ENCODE measurements around the gene NGF. TPM values are rescaled to one million over a fixed set of nuclear protein-coding genes. Genes with fewer than 3 reads are reported as not detected.

Gene NGF
- total and polyA plus RNA-seq, 2 experiments from 2014 or later: 0.37 to 2.6 TPM

DNA sequence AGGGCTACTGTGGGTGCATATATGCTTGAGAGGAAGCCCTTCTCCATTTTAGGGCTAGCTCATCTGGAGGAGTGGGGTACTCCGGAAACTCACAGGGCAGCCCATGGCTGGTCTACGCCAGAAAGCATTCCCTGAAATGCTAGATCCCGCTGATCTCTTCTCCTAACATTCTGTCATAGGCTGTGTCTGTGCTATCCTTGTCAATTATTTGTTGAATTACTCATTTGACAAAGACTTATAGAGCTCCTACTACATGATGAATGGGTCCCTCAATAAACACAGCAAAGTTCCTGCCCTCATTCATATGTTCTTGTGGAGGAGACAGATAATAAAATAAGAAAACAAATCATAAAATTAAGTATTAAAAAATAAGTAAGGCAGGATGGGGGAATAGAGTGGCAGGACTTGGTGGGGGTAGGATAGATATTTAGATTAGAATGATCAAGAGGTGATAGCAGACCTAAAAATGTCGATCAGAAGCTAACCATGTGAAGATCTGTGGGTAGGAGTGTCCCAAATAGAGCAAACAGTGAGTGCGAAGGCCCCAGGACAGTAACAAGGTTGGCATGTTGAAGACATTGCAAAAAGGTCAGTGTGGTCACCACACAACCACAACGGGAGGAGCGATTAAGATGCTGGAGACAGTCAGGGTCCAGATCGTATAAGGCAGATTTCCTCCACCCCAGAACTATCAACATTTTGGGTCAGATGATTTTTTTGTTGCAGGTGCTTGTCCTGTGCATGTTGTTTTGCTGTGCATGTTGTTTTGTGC lies 13.2 kb downstream of the NGF start:
- H3K9me3 ChIP-seq (ENCODE audit: low read depth): no peaks in the 10 kb centered on the region
- H3K4me1 ChIP-seq (ENCODE audit: insufficient read depth): no peaks in the 10 kb centered on the region
- no peaks in the 10 kb centered on the region for H3K79me2 ChIP-seq
- no peak for DNase-seq (ENCODE audit: low spot score)
- H3K9me2 ChIP-seq (replicated peaks; ENCODE audit: insufficient read depth): no peaks in the 10 kb centered on the region
- H3K36me3 ChIP-seq (replicated peaks; ENCODE audit: insufficient read depth, low read depth): no peaks in the 10 kb centered on the region
- TF ChIP-seq, protein P1, sequence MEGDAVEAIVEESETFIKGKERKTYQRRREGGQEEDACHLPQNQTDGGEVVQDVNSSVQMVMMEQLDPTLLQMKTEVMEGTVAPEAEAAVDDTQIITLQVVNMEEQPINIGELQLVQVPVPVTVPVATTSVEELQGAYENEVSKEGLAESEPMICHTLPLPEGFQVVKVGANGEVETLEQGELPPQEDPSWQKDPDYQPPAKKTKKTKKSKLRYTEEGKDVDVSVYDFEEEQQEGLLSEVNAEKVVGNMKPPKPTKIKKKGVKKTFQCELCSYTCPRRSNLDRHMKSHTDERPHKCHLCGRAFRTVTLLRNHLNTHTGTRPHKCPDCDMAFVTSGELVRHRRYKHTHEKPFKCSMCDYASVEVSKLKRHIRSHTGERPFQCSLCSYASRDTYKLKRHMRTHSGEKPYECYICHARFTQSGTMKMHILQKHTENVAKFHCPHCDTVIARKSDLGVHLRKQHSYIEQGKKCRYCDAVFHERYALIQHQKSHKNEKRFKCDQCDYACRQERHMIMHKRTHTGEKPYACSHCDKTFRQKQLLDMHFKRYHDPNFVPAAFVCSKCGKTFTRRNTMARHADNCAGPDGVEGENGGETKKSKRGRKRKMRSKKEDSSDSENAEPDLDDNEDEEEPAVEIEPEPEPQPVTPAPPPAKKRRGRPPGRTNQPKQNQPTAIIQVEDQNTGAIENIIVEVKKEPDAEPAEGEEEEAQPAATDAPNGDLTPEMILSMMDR (IDR thresholded peaks at IDR 0.05; ENCODE audit: poor library complexity): no peak
- TF ChIP-seq EZH2phosphoT487 (IDR thresholded peaks at IDR 0.05; ENCODE audit: low read depth, severe bottlenecking, unreplicated experiment) (no peak), EZH2 (IDR thresholded peaks at IDR 0.05; ENCODE audit: borderline replicate concordance) (no peak)
- H3K27me3 ChIP-seq: no peaks in the 10 kb centered on the region
- H2AFZ ChIP-seq: no peak overlapping the region
- no peaks in the 10 kb centered on the region for H4K20me1 ChIP-seq (ENCODE audit: insufficient read depth, poor library complexity, severe bottlenecking)
- no peak overlapping the region for H3K4me3 ChIP-seq
- 99% methylated on average over 8 of the region's 8 CpGs for WGBS (ENCODE audit: low lambda C conversion rate, missing lambda C conversion rate)
- no peak overlapping the region for H3K4me2 ChIP-seq
- H3K27ac ChIP-seq: no peak overlapping the region

DNA sequence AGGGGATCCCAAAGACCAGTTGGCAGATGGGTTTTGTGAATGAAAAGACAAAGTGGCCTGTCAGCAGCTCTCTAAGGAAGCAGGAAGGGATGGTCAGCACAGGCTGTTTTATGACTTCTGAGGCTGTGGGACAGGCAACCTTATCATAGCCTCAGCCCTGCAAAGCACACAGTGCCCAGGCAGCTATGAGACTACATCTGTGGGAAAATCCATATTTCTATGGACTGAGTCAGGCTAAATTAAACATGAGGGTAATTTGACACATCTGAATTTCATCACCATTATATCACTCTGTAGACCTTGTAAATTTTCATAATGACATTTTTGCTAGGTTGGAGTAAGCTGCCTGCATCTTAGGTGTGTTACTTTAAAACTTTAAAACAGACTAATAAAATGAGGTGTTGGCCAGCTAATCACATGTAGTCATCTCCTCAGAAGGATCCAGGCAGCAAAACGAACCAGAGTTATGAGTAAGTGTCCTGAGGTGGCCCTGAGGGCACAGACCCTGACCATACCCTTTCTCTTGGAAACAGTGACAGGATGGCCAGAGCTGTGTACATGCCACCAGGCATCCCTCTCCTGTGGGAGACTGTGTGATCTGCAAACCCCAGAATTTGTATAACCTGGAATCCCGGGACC lies 14.6 kb downstream of the NGF start:
- H3K9me2 ChIP-seq (replicated peaks; ENCODE audit: insufficient read depth): no peaks in the 10 kb centered on the region
- 78% methylated on average over 2 of the region's 2 CpGs for WGBS (ENCODE audit: low lambda C conversion rate, missing lambda C conversion rate)
- H3K79me2 ChIP-seq: no peaks in the 10 kb centered on the region
- H3K4me1 ChIP-seq (ENCODE audit: insufficient read depth): no peaks in the 10 kb centered on the region
- TF ChIP-seq, protein P1 (IDR thresholded peaks at IDR 0.05; ENCODE audit: poor library complexity): no peak
- TF ChIP-seq EZH2 (IDR thresholded peaks at IDR 0.05; ENCODE audit: borderline replicate concordance): no peak
- TF ChIP-seq EZH2phosphoT487 (IDR thresholded peaks at IDR 0.05; ENCODE audit: low read depth, severe bottlenecking, unreplicated experiment): no peak
- DNase-seq (ENCODE audit: low spot score): peak; percentile 62
- H3K36me3 ChIP-seq (replicated peaks; ENCODE audit: insufficient read depth, low read depth): no peaks in the 10 kb centered on the region
- no peaks in the 10 kb centered on the region for H3K27me3 ChIP-seq
- no peak overlapping the region for H2AFZ ChIP-seq
- H4K20me1 ChIP-seq (ENCODE audit: insufficient read depth, poor library complexity, severe bottlenecking): no peaks in the 10 kb centered on the region
- H3K4me3 ChIP-seq: no peak overlapping the region
- no peaks in the 10 kb centered on the region for H3K9me3 ChIP-seq (ENCODE audit: low read depth)
- H3K27ac ChIP-seq: peak overlapping the region; percentile 69
- no peak overlapping the region for H3K4me2 ChIP-seq

DNA sequence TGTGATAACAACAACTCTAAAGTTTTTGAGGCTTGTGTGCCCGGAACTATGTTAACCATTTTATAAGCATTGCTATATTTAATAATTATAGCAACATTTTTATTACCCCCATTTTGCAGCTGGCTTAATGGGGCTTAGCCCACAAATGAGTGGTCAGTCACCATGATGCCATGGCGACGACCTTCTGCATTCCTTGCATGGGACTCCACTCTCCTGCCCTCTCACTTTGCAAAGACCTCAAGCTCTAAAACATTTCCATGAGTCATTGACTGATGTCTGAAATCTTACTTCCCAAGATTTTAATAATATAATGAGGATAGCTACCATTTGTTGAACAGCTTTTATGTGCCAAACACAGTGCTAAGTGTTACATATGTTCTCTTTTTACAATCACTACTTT lies 15.4 kb downstream of the NGF start:
- Histone ChIP-seq H3K9me3 (ENCODE audit: low read depth) (no peaks in the 10 kb centered on the region), H3K4me2 (no peak overlapping the region), H3K4me3 (no peak overlapping the region), H3K79me2 (no peaks in the 10 kb centered on the region), H3K9me2 (replicated peaks; ENCODE audit: insufficient read depth) (no peaks in the 10 kb centered on the region), H3K27ac (peak overlapping the region; percentile 69), H3K4me1 (ENCODE audit: insufficient read depth) (peaks cover 5% of the 10 kb centered on the region), H4K20me1 (ENCODE audit: insufficient read depth, poor library complexity, severe bottlenecking) (no peaks in the 10 kb centered on the region), H3K27me3 (no peaks in the 10 kb centered on the region), H2AFZ (no peak overlapping the region), H3K36me3 (replicated peaks; ENCODE audit: insufficient read depth, low read depth) (no peaks in the 10 kb centered on the region)
- WGBS (ENCODE audit: low lambda C conversion rate, missing lambda C conversion rate): 90% methylated on average over 3 of the region's 3 CpGs
- no peak for DNase-seq (ENCODE audit: low spot score)
- TF ChIP-seq EZH2 (IDR thresholded peaks at IDR 0.05; ENCODE audit: borderline replicate concordance): no peak

DNA sequence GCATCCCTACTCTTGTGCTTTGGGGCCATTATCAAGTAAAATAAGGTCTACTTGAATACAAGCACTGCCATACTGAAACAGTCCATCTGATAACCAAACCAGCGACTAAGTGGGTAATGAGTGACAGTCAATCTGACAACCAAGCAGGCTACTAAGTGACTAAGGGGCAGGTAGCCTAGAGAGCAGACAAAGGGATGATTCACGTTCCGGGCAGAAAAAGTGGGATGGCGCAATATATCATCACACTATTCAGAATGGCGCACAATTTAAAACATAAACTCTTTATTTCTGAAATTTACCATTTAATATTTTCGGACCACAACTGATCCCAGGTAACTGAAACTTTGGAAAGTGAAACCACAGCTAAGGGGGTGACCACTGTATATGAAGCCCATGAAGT lies 17.7 kb downstream of the NGF start:
- Histone ChIP-seq H3K79me2 (no peaks in the 10 kb centered on the region), H2AFZ (no peak overlapping the region), H3K9me3 (ENCODE audit: low read depth) (no peaks in the 10 kb centered on the region), H3K27me3 (no peaks in the 10 kb centered on the region), H3K4me2 (no peak overlapping the region), H3K4me3 (no peak overlapping the region), H3K36me3 (replicated peaks; ENCODE audit: insufficient read depth, low read depth) (no peaks in the 10 kb centered on the region), H4K20me1 (ENCODE audit: insufficient read depth, poor library complexity, severe bottlenecking) (no peaks in the 10 kb centered on the region), H3K27ac (no peak overlapping the region), H3K9me2 (replicated peaks; ENCODE audit: insufficient read depth) (no peaks in the 10 kb centered on the region), H3K4me1 (ENCODE audit: insufficient read depth) (peaks cover 10% of the 10 kb centered on the region)
- no peak for DNase-seq (ENCODE audit: low spot score)
- TF ChIP-seq, protein P1 (IDR thresholded peaks at IDR 0.05; ENCODE audit: poor library complexity): no peak
- no peak for TF ChIP-seq EZH2phosphoT487 (IDR thresholded peaks at IDR 0.05; ENCODE audit: low read depth, severe bottlenecking, unreplicated experiment)
- TF ChIP-seq EZH2 (IDR thresholded peaks at IDR 0.05; ENCODE audit: borderline replicate concordance): no peak
- 92% methylated on average over 6 of the region's 6 CpGs for WGBS (ENCODE audit: low lambda C conversion rate, missing lambda C conversion rate)
